Gastrocnemius medialis (tissue), 4 donors: Measurements from ENCODE around the gene NUDT2.

Source experiments
- CTCF ChIP-seq, 5 experiments: fragments of 450-650 bp in 3 of 5; fragments of 200-600 bp in 2 of 5; sonication (generic) in 2 of 5; IDR thresholded peaks in 4 of 5; conservative IDR thresholded peaks in 1 of 5; 1 replicate in 4 of 5; 2 replicates in 1 of 5; pipeline ENCODE4 v1.5.1; 2016 to 2019; ENCODE audit warnings: antibody characterized with exemption in 5 of 5, mild to moderate bottlenecking in 3 of 5, moderate library complexity in 3 of 5
- POLR2A ChIP-seq, 2 donors: fragments of 450-650 bp; IDR thresholded peaks; one replicate each; pipeline ENCODE4 v1.6.1; 2017; ENCODE audit warnings: antibody characterized with exemption in 2 of 2, mild to moderate bottlenecking in 2 of 2, moderate library complexity in 2 of 2

- no peak for TF ChIP-seq CTCF (IDR thresholded peaks at IDR 0.05 in 4 of 5, conservative IDR thresholded peaks at IDR 0.05 in 1 of 5)
- TF ChIP-seq POLR2A (IDR thresholded peaks at IDR 0.05) = no peak
These were observed 41.1 kb downstream of the NUDT2 start for GRCh38 chr9:34370335-34370969.
